ENCODE results near the gene RCBTB1. TPM values are rescaled to one million over a fixed set of nuclear protein-coding genes. Genes with fewer than 3 reads are reported as not detected.

The RCBTB1 gene
- total RNA-seq, 2 experiments from 2014 or later = 10.3 to 11.4 TPM

- Mint-ChIP-seq H3K27ac (no peak overlapping the region), H3K9me3 (peaks cover 4% of the 10 kb centered on the region), H3K4me3 (no peak overlapping the region), H3K4me1 (ENCODE audit: low read depth) (peaks cover 5% of the 10 kb centered on the region), H3K36me3 (ENCODE audit: low read depth) (no peaks in the 10 kb centered on the region), H3K27me3 (no peaks in the 10 kb centered on the region)
- DNase-seq = no peak
- POLR2A ChIA-PET = interaction anchor here (2.2 kb wide), 1 partner anchor 165 kb away, joined by 7 read pairs; the partner anchor contains the start of genes CAB39L and SETDB2
- no peak overlapping the region for H3K27ac ChIP-seq (ENCODE audit: low read depth in 1 of 2, low read length in 2 of 2)
- intact Hi-C loops (cut with DNase I, micrococcal nuclease) = loop anchor here (5.0 kb wide), 1 partner anchor 366 kb away; no protein-coding TSS in a partner anchor
- H3K4me1 ChIP-seq (ENCODE audit: insufficient read depth, low read length) = peaks cover 9% of the 10 kb centered on the region
- no peak overlapping the region for H3K4me3 ChIP-seq (ENCODE audit: low read length)
- ATAC-seq (ENCODE audit: poor library complexity) = no peak
- H3K9me3 ChIP-seq (ENCODE audit: control insufficient read depth in 1 of 2, insufficient read depth in 1 of 2, low read length in 2 of 2) = peaks cover 0 to 5% of the 10 kb centered on the region in 2 experiments
- no peak for TF ChIP-seq CTCF (IDR thresholded peaks at IDR 0.05)
- CTCF ChIA-PET = no interaction called here
- H3K27me3 ChIP-seq (ENCODE audit: control insufficient read depth in 1 of 2, insufficient read depth in 2 of 2, low read length in 2 of 2) = no peaks in the 10 kb centered on the region
- H3K36me3 ChIP-seq (ENCODE audit: insufficient read depth, low read length) = no peaks in the 10 kb centered on the region
These were observed 23.4 kb upstream of the RCBTB1 start for GRCh38 chr13:49608651-49609331.

GRCh38 chr13:49607761-49608160 is 22.4 kb upstream of the RCBTB1 start:
- H3K27me3 ChIP-seq (ENCODE audit: control insufficient read depth in 1 of 2, insufficient read depth in 2 of 2, low read length in 2 of 2) = no peaks in the 10 kb centered on the region
- CTCF ChIA-PET = interaction anchor here (1.2 to 1.7 kb wide), 3 partner anchors 9 to 393 kb away, joined by 5 read pairs; no protein-coding TSS in a partner anchor
- peaks cover 0 to 5% of the 10 kb centered on the region in 2 experiments for H3K9me3 ChIP-seq (ENCODE audit: control insufficient read depth in 1 of 2, insufficient read depth in 1 of 2, low read length in 2 of 2)
- intact Hi-C loops (cut with DNase I, micrococcal nuclease) = loop anchor here (1.0 to 5.0 kb wide), 5 partner anchors 113 to 365 kb away; partner anchors contain the start of gene PHF11 (in 1 of the 2)
- no peak for ATAC-seq (ENCODE audit: poor library complexity)
- no peak overlapping the region for H3K4me3 ChIP-seq (ENCODE audit: low read length)
- H3K4me1 ChIP-seq (ENCODE audit: insufficient read depth, low read length) = peaks cover 9% of the 10 kb centered on the region
- peaks cover 4% of the 10 kb centered on the region for H3K9me3 Mint-ChIP-seq
- no peak overlapping the region for H3K27ac ChIP-seq (ENCODE audit: low read depth in 1 of 2, low read length in 2 of 2)
- H3K27me3 Mint-ChIP-seq = no peaks in the 10 kb centered on the region
- H3K36me3 Mint-ChIP-seq (ENCODE audit: low read depth) = no peaks in the 10 kb centered on the region
- no peak overlapping the region for H3K27ac Mint-ChIP-seq
- POLR2A ChIA-PET = interaction anchor here (2.2 kb wide), 1 partner anchor 164 kb away, joined by 7 read pairs; the partner anchor contains the start of genes CAB39L and SETDB2
- peaks cover 5% of the 10 kb centered on the region for H3K4me1 Mint-ChIP-seq (ENCODE audit: low read depth)
- no peak for TF ChIP-seq CTCF (IDR thresholded peaks at IDR 0.05)
- H3K4me3 Mint-ChIP-seq = no peak overlapping the region
- DNase-seq = no peak
- H3K36me3 ChIP-seq (ENCODE audit: insufficient read depth, low read length) = no peaks in the 10 kb centered on the region

- peak; percentile 82 for TF ChIP-seq CTCF (IDR thresholded peaks at IDR 0.05)
- Mint-ChIP-seq H3K4me1 (ENCODE audit: low read depth) (peaks cover 5% of the 10 kb centered on the region), H3K27ac (no peak overlapping the region), H3K4me3 (peak overlapping the region; percentile 86), H3K9me3 (peaks cover 4% of the 10 kb centered on the region), H3K27me3 (no peaks in the 10 kb centered on the region), H3K36me3 (ENCODE audit: low read depth) (no peaks in the 10 kb centered on the region)
- DNase-seq (peak; percentile 66 to 88 (median 76)), ATAC-seq (ENCODE audit: poor library complexity) (peak; percentile 99)
- intact Hi-C loops (cut with DNase I, micrococcal nuclease) = loop anchor here (1.0 to 5.0 kb wide), 5 partner anchors 112 to 365 kb away; partner anchors contain the start of gene PHF11 (in 1 of the 2)
- no peaks in the 10 kb centered on the region for H3K36me3 ChIP-seq (ENCODE audit: insufficient read depth, low read length)
- peaks cover 0 to 4% of the 10 kb centered on the region in 2 experiments for H3K9me3 ChIP-seq (ENCODE audit: control insufficient read depth in 1 of 2, insufficient read depth in 1 of 2, low read length in 2 of 2)
- no peaks in the 10 kb centered on the region for H3K27me3 ChIP-seq (ENCODE audit: control insufficient read depth in 1 of 2, insufficient read depth in 2 of 2, low read length in 2 of 2)
- no peak overlapping the region for H3K27ac ChIP-seq (ENCODE audit: low read depth in 1 of 2, low read length in 2 of 2)
- POLR2A ChIA-PET = interaction anchor here (0.6 to 2.2 kb wide), 4 partner anchors 23 to 247 kb away, joined by 3 to 7 read pairs (median 4); partner anchors contain the start of genes CAB39L and SETDB2
- CTCF ChIA-PET = interaction anchor here (0.5 to 1.7 kb wide), 17 partner anchors 10 to 392 kb away, joined by 3 to 7 read pairs (median 4); partner anchors contain the start of genes CAB39L and RCBTB1
- H3K4me1 ChIP-seq (ENCODE audit: insufficient read depth, low read length) = peaks cover 9% of the 10 kb centered on the region
- H3K4me3 ChIP-seq (ENCODE audit: low read length) = peak overlapping the region; percentile 24
These were observed 21.6 kb upstream of the RCBTB1 start for GRCh38 chr13:49606747-49607648.
